ENCODE results near the gene CHCHD6.

CHCHD6 gene

DNA sequence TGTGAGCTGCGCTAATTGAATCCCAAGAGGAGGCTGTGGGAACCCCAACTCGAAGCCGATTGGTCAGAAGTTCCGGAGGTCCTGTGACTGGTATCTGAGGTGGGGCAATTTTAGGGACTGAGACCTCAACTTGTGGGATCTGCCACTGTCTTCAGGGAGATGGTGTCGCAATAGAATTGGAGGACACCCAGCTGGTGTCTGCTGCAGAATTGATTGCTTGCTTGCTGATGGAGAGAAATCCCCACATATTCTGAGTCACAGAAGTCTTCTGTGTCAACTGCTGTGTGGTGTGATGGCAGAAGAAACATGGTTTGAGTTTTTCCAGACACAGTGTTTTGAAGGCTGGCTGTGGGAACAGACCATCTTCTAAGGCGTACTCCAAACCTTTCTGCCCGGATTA, 179.2 kb downstream of the CHCHD6 start:
- TF ChIP-seq, protein P1, sequence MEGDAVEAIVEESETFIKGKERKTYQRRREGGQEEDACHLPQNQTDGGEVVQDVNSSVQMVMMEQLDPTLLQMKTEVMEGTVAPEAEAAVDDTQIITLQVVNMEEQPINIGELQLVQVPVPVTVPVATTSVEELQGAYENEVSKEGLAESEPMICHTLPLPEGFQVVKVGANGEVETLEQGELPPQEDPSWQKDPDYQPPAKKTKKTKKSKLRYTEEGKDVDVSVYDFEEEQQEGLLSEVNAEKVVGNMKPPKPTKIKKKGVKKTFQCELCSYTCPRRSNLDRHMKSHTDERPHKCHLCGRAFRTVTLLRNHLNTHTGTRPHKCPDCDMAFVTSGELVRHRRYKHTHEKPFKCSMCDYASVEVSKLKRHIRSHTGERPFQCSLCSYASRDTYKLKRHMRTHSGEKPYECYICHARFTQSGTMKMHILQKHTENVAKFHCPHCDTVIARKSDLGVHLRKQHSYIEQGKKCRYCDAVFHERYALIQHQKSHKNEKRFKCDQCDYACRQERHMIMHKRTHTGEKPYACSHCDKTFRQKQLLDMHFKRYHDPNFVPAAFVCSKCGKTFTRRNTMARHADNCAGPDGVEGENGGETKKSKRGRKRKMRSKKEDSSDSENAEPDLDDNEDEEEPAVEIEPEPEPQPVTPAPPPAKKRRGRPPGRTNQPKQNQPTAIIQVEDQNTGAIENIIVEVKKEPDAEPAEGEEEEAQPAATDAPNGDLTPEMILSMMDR (conservative IDR thresholded peaks at IDR 0.05; ENCODE audit: control insufficient read depth, insufficient read depth, low read depth, low read length): no peak
- peak; percentile 71 for DNase-seq (ENCODE audit: low read depth)

DNA sequence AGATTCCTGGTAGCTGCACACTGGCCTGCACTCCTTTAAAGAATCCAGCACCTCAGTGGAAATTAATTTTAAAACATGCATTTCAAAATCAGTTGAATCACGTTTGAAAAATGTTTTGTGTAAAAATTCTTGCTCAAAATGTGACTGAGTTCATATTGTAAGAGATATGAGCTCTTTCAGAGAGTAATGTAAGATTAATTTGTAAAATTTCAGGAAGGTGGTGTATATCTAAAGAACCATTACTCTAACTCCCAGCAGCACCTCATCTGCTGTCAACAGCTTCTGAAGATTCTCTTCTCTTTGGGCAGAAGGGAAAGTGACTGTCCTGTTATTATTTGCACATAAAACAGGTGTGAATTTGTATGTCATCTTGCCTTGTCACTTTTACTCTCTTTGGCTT, 181.4 kb downstream of the CHCHD6 start:
- TF ChIP-seq, protein P1 (conservative IDR thresholded peaks at IDR 0.05; ENCODE audit: control insufficient read depth, insufficient read depth, low read depth, low read length): no peak
- no peak for DNase-seq (ENCODE audit: low read depth)
- H3K4me3 ChIP-seq (ENCODE audit: control insufficient read depth, low read depth, low read length): no peak overlapping the region

More for the DNA sequence above, 179.2 kb downstream of the CHCHD6 start:
- no peak overlapping the region for H3K4me3 ChIP-seq (ENCODE audit: control insufficient read depth, low read depth, low read length)

- TF ChIP-seq, protein P1 (conservative IDR thresholded peaks at IDR 0.05; ENCODE audit: control insufficient read depth, insufficient read depth, low read depth, low read length): no peak
- DNase-seq (ENCODE audit: low read depth): peak; percentile 22
- no peak overlapping the region for H3K4me3 ChIP-seq (ENCODE audit: control insufficient read depth, low read depth, low read length)
These were observed 182.2 kb downstream of the CHCHD6 start for GRCh38 chr3:126886217-126886616.

GRCh38 chr3:126887686-126888085, 183.6 kb downstream of the CHCHD6 start:
- H3K4me3 ChIP-seq (ENCODE audit: control insufficient read depth, low read depth, low read length): no peak overlapping the region
- TF ChIP-seq, protein P1 (conservative IDR thresholded peaks at IDR 0.05; ENCODE audit: control insufficient read depth, insufficient read depth, low read depth, low read length): no peak
- no peak for DNase-seq (ENCODE audit: low read depth)

- TF ChIP-seq, protein P1 (conservative IDR thresholded peaks at IDR 0.05; ENCODE audit: control insufficient read depth, insufficient read depth, low read depth, low read length): no peak
- no peak for DNase-seq (ENCODE audit: low read depth)
- no peak overlapping the region for H3K4me3 ChIP-seq (ENCODE audit: control insufficient read depth, low read depth, low read length)
These were observed 184.2 kb downstream of the CHCHD6 start for GRCh38 chr3:126888186-126888760.

DNA sequence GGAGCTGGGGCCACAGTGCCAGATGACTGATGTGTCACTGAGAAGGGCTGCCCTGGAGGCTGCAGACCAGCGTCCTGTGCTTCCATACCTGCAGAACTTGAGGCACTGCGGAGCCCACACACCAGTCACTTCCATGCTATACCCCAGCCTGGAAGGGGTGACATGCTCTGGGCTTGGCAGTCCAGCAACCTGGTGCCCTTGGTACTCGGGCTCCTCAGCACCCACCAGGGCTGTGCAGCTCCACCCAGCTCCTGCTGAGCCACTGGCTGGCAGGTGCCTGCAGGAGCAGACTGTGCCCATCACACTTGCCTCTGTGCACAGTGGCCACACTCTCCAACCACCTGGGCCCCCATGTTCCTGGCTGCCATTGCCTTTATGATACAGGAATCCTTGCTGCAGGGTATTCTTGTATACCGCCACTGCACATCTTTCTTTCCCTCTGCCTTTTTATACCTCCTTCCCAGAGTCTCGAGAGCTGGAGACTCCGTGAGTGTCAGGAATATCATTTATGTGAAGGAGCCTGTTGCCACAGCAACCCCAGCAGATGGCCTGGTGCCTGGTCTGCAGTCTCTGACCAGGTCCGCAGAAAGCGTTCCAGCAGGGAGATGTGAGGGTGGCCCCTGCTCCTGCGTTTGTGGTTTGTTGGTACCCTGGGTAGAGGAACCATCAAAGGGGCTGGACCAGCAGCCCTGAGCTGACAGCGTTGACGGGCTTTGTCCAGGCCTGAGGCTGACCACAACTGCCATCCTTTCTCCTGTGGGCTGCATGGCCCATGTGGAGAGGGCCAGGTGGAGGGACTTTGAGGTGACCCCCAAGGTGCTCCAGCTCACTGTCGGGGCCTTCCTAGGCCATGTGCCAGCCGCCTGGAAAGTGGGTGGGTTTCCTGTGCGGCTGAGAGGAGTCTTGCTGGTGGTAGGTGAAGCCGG, 185.5 kb downstream of the CHCHD6 start:
- TF ChIP-seq, protein P1 (conservative IDR thresholded peaks at IDR 0.05; ENCODE audit: control insufficient read depth, insufficient read depth, low read depth, low read length): no peak
- DNase-seq (ENCODE audit: low read depth): no peak
- no peak overlapping the region for H3K4me3 ChIP-seq (ENCODE audit: control insufficient read depth, low read depth, low read length)
